ENCODE results near the gene CBLL1. TPM values are rescaled to one million over a fixed set of nuclear protein-coding genes. Genes with fewer than 3 reads are reported as not detected.

Gene CBLL1
- total RNA-seq, 2 donors from 2014 or later = 19.3 to 31.9 TPM

- no peak overlapping the region for H3K4me3 ChIP-seq
- no peak for TF ChIP-seq CTCF (IDR thresholded peaks at IDR 0.05)
- H3K9me3 ChIP-seq = no peaks in the 10 kb centered on the region
- peaks cover 0 to 6% of the 10 kb centered on the region in 2 donors for H3K4me1 ChIP-seq
- no peaks in the 10 kb centered on the region for H3K27me3 ChIP-seq
- no peak overlapping the region for H3K27ac ChIP-seq
- no peaks in the 10 kb centered on the region for H3K36me3 ChIP-seq
- no peak for DNase-seq (ENCODE audit: low spot score)
Observed at GRCh38 chr7:107701191-107701590, 42.8 kb upstream of the CBLL1 start.

GRCh38 chr7:107703219-107703618, 40.7 kb upstream of the CBLL1 start:
- H3K27me3 ChIP-seq = no peaks in the 10 kb centered on the region
- peaks cover 0 to 6% of the 10 kb centered on the region in 2 donors for H3K4me1 ChIP-seq
- no peaks in the 10 kb centered on the region for H3K36me3 ChIP-seq
- H3K27ac ChIP-seq = no peak overlapping the region
- H3K9me3 ChIP-seq = no peaks in the 10 kb centered on the region
- no peak overlapping the region for H3K4me3 ChIP-seq
- no peak for DNase-seq (ENCODE audit: low spot score)
- no peak for TF ChIP-seq CTCF (IDR thresholded peaks at IDR 0.05)

GRCh38 chr7:107703872-107704271, 40.1 kb upstream of the CBLL1 start:
- H3K27ac ChIP-seq = no peak overlapping the region
- no peaks in the 10 kb centered on the region for H3K27me3 ChIP-seq
- H3K9me3 ChIP-seq = no peaks in the 10 kb centered on the region
- H3K4me1 ChIP-seq = peaks cover 0 to 6% of the 10 kb centered on the region in 2 donors
- TF ChIP-seq CTCF (IDR thresholded peaks at IDR 0.05) = no peak
- H3K36me3 ChIP-seq = no peaks in the 10 kb centered on the region
- no peak for DNase-seq (ENCODE audit: low spot score)
- no peak overlapping the region for H3K4me3 ChIP-seq

GRCh38 chr7:107708956-107709355, 35.0 kb upstream of the CBLL1 start:
- Histone ChIP-seq H3K9me3 (no peaks in the 10 kb centered on the region), H3K4me3 (no peak overlapping the region), H3K4me1 (no peaks in the 10 kb centered on the region), H3K27me3 (no peaks in the 10 kb centered on the region), H3K27ac (no peak overlapping the region), H3K36me3 (no peaks in the 10 kb centered on the region)
- DNase-seq (ENCODE audit: low spot score) = no peak
- TF ChIP-seq CTCF (IDR thresholded peaks at IDR 0.05) = no peak

- no peak for TF ChIP-seq CTCF (IDR thresholded peaks at IDR 0.05)
- Histone ChIP-seq H3K4me1 (no peaks in the 10 kb centered on the region), H3K27ac (no peak overlapping the region), H3K36me3 (no peaks in the 10 kb centered on the region), H3K9me3 (no peaks in the 10 kb centered on the region), H3K4me3 (no peak overlapping the region), H3K27me3 (no peaks in the 10 kb centered on the region)
- DNase-seq (ENCODE audit: low spot score) = no peak
Observed at GRCh38 chr7:107711301-107711700, 32.6 kb upstream of the CBLL1 start.

GRCh38 chr7:107712025-107712424, 31.9 kb upstream of the CBLL1 start:
- H3K27ac ChIP-seq = no peak overlapping the region
- H3K4me3 ChIP-seq = no peak overlapping the region
- no peaks in the 10 kb centered on the region for H3K9me3 ChIP-seq
- H3K4me1 ChIP-seq = no peaks in the 10 kb centered on the region
- no peaks in the 10 kb centered on the region for H3K36me3 ChIP-seq
- no peak for TF ChIP-seq CTCF (IDR thresholded peaks at IDR 0.05)
- DNase-seq (ENCODE audit: low spot score) = no peak
- H3K27me3 ChIP-seq = no peaks in the 10 kb centered on the region

All from right atrium auricular region (tissue), 2 donors.